K562 (cell line): Measurements from ENCODE around the gene KCNK4. TPM values are rescaled to one million over a fixed set of nuclear protein-coding genes. Genes with fewer than 3 reads are reported as not detected.

Source experiments
- ARID4B ChIP-seq: sonication (generic); formaldehyde crosslinking; IDR thresholded peaks from 2 replicates; pipeline ENCODE4 v1.8.0; 2022; ENCODE audit warnings: mild to moderate bottlenecking, missing genetic modification reagents
- ATF1 ChIP-seq, 2 experiments: fragments of 450-650 bp in 1 of 2; IDR thresholded peaks; 2 replicates each; pipeline ENCODE4 v1.6.1; 2016; ENCODE audit warnings: missing compliant biosample characterization in 1 of 2, missing genetic modification characterization in 1 of 2
- CTBP1 ChIP-seq: fragments of 450-650 bp; IDR thresholded peaks from 2 replicates; pipeline ENCODE4 v1.6.1; 2016; ENCODE audit warnings: borderline replicate concordance
- ERF ChIP-seq: fragments of 450-650 bp; formaldehyde crosslinking; IDR thresholded peaks from 2 replicates; pipeline ENCODE4 v1.4.0; 2020; ENCODE audit warnings: mild to moderate bottlenecking, mixed read lengths
- GATAD2B ChIP-seq: fragments of 450-650 bp; IDR thresholded peaks from 2 replicates; pipeline ENCODE4 v1.6.1; 2017; ENCODE audit warnings: mild to moderate bottlenecking, borderline replicate concordance
- MTA3 ChIP-seq: fragments of 450-650 bp; formaldehyde crosslinking; IDR thresholded peaks from 2 replicates; pipeline ENCODE4 v1.6.1; 2017; ENCODE audit warnings: mild to moderate bottlenecking, borderline replicate concordance
- MYNN ChIP-seq, 2 experiments: sonication (generic); formaldehyde crosslinking in 1 of 2; IDR thresholded peaks; 2 replicates each; pipeline versions ENCODE4 v1.5.0 to v1.6.1; 2016 to 2020; ENCODE audit warnings: antibody characterized with exemption in 1 of 2, missing genetic modification reagents in 1 of 2
- NR2C1 ChIP-seq, 2 experiments: fragments of 450-650 bp; IDR thresholded peaks; 2 replicates each; pipeline ENCODE4 v1.6.1; 2017; ENCODE audit warnings: mild to moderate bottlenecking in 2 of 2, antibody characterized with exemption in 1 of 2, inconsistent platforms in 1 of 2, missing compliant biosample characterization in 1 of 2, missing genetic modification characterization in 1 of 2
- RBM25 ChIP-seq: fragments of 200-400 bp; formaldehyde crosslinking; IDR thresholded peaks from 2 replicates; pipeline ENCODE4 v1.6.1; 2018; ENCODE audit warnings: low read length, low read depth, moderate library complexity; ENCODE audit not compliant: severe bottlenecking
- SAFB ChIP-seq: fragments of 200-400 bp; formaldehyde crosslinking; IDR thresholded peaks from 2 replicates; pipeline ENCODE4 v1.6.1; 2017; ENCODE audit warnings: low read depth, low read length, borderline replicate concordance
- SIN3B ChIP-seq: fragments of 450-650 bp; IDR thresholded peaks from 2 replicates; pipeline ENCODE4 v1.6.1; 2017; ENCODE audit warnings: low read depth, mild to moderate bottlenecking, moderate library complexity
- TARDBP ChIP-seq: fragments of 450-650 bp; IDR thresholded peaks from 2 replicates; pipeline ENCODE4 v1.6.1; 2016
- TBL1XR1 ChIP-seq, 2 experiments: IDR thresholded peaks; 2 replicates each; pipeline ENCODE4 v1.6.1; 2012; ENCODE audit warnings: improper control_type of control experiment in 2 of 2, low read length in 2 of 2, mild to moderate bottlenecking in 1 of 2
- TRIM28 ChIP-seq: fragments of 450-650 bp; IDR thresholded peaks from 2 replicates; pipeline ENCODE4 v1.6.1; 2017
- ZFP30 ChIP-seq: fragments of 250-450 bp; sonication (Bioruptor Pico); IDR thresholded peaks from 2 replicates; pipeline ENCODE4 v1.8.0; 2022; ENCODE audit warnings: moderate library complexity, mild to moderate bottlenecking, inconsistent platforms, borderline replicate concordance
- ZFX ChIP-seq: sonication (generic); formaldehyde crosslinking; IDR thresholded peaks from 2 replicates; pipeline ENCODE4 v1.8.0; 2022; ENCODE audit warnings: mild to moderate bottlenecking, missing genetic modification reagents, moderate library complexity
- ZNF354B ChIP-seq: fragments of 250-450 bp; sonication (Bioruptor Pico); IDR thresholded peaks from 2 replicates; pipeline ENCODE4 v1.4.0; 2020
- ZNF707 ChIP-seq: fragments of 250-450 bp; sonication (Bioruptor Pico); conservative IDR thresholded peaks from 2 replicates; pipeline ENCODE4 v1.8.0; 2022; ENCODE audit warnings: inconsistent platforms, mild to moderate bottlenecking, moderate library complexity
- polyA plus RNA-seq, 8 experiments: library from polyadenylated mRNA; depleted of rRNA in 4 of 8; stranded (reverse) in 5 of 8; unstranded in 3 of 8; fragments of >200 nt; fragmentation: Nextera tagmentation in 2 of 8; fragmentation: Illumina TruSeq in 1 of 8; extraction: Ambion mirVana in 2 of 8; extraction: Trizol in 1 of 8; gene quantifications; 2 replicates each; pipeline versions ENCODE4 v1.2.1 to v1.2.3, GENCODE V29; 2011 to 2014; ENCODE audit warnings: inconsistent platforms in 1 of 8, missing spikeins in 1 of 8
- total RNA-seq, 7 experiments: library from RNA; depleted of rRNA in 6 of 7; stranded (reverse); fragments of >200 nt in 6 of 7; fragmentation: Illumina TruSeq in 2 of 7; extraction: Trizol in 2 of 7; gene quantifications; 2 replicates each; pipeline versions ENCODE4 v1.2.1 to v1.2.3, GENCODE V29; 2011 to 2021; ENCODE audit warnings: low replicate concordance in 1 of 7
- TF ChIP-seq, protein P1 (sequence below): conservative IDR thresholded peaks from 2 replicates; pipeline ENCODE4 v1.6.1; 2011; ENCODE audit warnings: low read depth, mild to moderate bottlenecking, low read length; ENCODE audit not compliant: control insufficient read depth
- TF ChIP-seq, protein P2 (sequence below): fragments of 450-650 bp; IDR thresholded peaks from 2 replicates; pipeline ENCODE4 v1.7.0; 2016; ENCODE audit warnings: borderline replicate concordance

KCNK4 gene
- total and polyA plus RNA-seq, 9 of the 15 experiments (the other 6 are each of a cell fraction or from before 2014, with no cell fraction given), result not detected

- TF ChIP-seq ARID4B (CRISPR knock-in tag), result 0 out of 2 replicates have a peak, but pooled peaks have one; percentile 41
- TF ChIP-seq CTBP1, result peak; percentile 93
- TF ChIP-seq GATAD2B, result peak; percentile 46; the same call in 1 of the 2 replicates
- TF ChIP-seq ZFP30, result no peak
- no peak for TF ChIP-seq TBL1XR1 (IDR thresholded peaks at IDR 0.05; ENCODE audit: low read length in 2 of 2)
- TF ChIP-seq MYNN (IDR thresholded peaks at IDR 0.05), result peak; percentile 89
- no peak for TF ChIP-seq MYNN (CRISPR knock-in tag; IDR thresholded peaks at IDR 0.05)
- peak; percentile 85 for TF ChIP-seq SAFB
- TF ChIP-seq ATF1 (CRISPR knock-in tag; IDR thresholded peaks at IDR 0.05), result no peak
- TF ChIP-seq ATF1 (tag; IDR thresholded peaks at IDR 0.05), result peak; percentile 50
- peak; percentile 71 for TF ChIP-seq ZFX (CRISPR knock-in tag)
- 0 out of 2 replicates have a peak, but pooled peaks have one; percentile 40 for TF ChIP-seq SIN3B
- TF ChIP-seq TARDBP, result peak; percentile 83; the same call in 1 of the 2 replicates
- TF ChIP-seq, protein P1, sequence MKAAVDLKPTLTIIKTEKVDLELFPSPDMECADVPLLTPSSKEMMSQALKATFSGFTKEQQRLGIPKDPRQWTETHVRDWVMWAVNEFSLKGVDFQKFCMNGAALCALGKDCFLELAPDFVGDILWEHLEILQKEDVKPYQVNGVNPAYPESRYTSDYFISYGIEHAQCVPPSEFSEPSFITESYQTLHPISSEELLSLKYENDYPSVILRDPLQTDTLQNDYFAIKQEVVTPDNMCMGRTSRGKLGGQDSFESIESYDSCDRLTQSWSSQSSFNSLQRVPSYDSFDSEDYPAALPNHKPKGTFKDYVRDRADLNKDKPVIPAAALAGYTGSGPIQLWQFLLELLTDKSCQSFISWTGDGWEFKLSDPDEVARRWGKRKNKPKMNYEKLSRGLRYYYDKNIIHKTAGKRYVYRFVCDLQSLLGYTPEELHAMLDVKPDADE, result peak; percentile 51; the same call in 1 of the 2 replicates
- no peak for TF ChIP-seq RBM25
- TF ChIP-seq ZNF707 (CRISPR knock-in tag), result no peak
- peak; percentile 45; the same call in 1 of the 2 replicates for TF ChIP-seq TRIM28
- TF ChIP-seq, protein P2, sequence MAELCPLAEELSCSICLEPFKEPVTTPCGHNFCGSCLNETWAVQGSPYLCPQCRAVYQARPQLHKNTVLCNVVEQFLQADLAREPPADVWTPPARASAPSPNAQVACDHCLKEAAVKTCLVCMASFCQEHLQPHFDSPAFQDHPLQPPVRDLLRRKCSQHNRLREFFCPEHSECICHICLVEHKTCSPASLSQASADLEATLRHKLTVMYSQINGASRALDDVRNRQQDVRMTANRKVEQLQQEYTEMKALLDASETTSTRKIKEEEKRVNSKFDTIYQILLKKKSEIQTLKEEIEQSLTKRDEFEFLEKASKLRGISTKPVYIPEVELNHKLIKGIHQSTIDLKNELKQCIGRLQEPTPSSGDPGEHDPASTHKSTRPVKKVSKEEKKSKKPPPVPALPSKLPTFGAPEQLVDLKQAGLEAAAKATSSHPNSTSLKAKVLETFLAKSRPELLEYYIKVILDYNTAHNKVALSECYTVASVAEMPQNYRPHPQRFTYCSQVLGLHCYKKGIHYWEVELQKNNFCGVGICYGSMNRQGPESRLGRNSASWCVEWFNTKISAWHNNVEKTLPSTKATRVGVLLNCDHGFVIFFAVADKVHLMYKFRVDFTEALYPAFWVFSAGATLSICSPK, result peak; percentile 49; the same call in 1 of the 2 replicates
- TF ChIP-seq ERF (CRISPR knock-in tag), result peak; percentile 84
- TF ChIP-seq MTA3, result peak; percentile 84
- no peak for TF ChIP-seq ZNF354B
- no peak for TF ChIP-seq NR2C1 (IDR thresholded peaks at IDR 0.05)
- no peak for TF ChIP-seq NR2C1 (tag; IDR thresholded peaks at IDR 0.05)
These were observed 27.1 kb downstream of the KCNK4 start, which contains the start of gene PRDX5 (continued) for GRCh38 chr11:64317961-64318765.
